ENCODE results near the gene FAAP24.
"Not testable (repeated sequence)": the region's sequence is repeated elsewhere in the genome, so short reads cannot be mapped to it uniquely, and the experiment has no call there.

The FAAP24 gene

GRCh38 chr19:32997716-32998355, 25.8 kb downstream of the FAAP24 start:
- no peak for DNase-seq

GRCh38 chr19:32998722-32999121, 26.7 kb downstream of the FAAP24 start:
- no peak for DNase-seq

DNA sequence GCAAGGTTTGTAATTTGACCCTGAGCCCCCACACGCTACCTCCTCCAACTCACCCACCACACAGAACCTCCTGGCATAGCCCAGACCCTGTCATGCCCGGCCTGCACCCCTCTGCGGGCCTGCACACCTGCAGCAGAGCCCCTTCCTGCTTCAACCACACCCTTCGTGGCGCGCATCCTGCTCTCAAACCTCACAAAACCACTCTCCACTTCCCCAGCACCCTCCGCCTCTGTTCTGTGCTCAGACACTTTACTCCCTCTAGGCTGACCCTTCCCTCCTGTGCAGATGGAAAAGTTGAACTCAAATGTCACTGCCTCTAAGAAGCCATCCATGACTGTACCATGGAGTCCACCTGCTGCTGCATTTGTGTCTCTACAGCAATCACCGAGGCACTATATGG, 28.5 kb downstream of the FAAP24 start:
- DNase-seq = no peak

DNA sequence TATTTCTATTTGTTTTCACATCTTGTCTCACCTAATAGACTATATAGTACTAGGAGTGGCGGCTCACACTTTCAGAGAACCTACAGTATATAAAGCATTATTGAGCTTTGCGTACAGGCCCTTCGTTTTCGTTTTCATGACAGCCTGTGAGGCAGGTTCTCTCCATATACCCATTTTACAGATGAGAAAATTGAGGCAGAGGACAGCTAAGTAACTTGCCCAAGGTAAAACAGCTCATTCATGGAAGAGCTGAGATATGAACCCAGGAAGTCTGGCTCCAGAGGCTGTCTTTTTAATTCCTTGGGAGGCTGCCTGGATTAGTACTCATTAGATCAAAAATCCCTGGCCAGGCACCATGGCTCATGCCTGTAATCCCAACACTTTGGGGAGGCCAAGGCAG, 28.9 kb downstream of the FAAP24 start:
- no peak for DNase-seq

DNA sequence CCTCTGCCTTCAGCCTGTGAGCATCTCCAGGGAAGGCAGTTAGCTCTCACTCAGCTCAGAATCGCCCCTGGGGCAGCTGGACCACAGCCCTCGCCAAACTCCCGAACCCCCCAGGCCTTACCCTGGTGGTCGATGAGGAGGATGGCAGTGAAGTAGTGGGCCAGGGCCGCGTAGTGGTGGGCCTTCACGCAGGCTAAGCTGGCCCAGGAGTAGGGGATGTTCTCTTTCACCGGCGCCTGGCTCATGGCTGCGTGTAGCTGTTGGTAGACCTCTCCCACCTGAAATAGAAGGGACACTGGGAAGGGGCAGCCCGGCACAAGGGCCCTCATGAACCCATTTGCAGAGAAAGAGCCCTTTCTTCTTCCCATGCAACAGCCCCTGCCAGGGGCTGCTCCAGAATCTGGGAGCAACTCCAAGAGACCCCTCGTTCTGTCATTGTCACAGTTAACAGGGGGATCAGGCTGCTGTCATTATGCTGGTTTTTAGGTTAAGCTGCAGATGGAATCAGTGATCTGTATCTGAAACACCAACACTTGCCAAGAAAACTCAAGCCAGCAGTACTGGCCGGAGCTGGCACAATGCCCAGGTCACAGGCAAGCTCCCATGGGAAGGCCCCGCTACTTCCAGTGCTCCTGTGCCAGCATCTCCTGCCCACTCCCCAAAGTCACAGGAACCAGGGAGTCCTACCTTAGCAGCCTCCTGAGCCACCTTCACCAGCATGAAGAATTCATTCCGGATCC, 30.3 kb downstream of the FAAP24 start:
- peak in 43 of 58 donors; percentile 0 to 55 (median 7) for DNase-seq

- DNase-seq = not testable (repeated sequence)
These were observed 31.5 kb downstream of the FAAP24 start for GRCh38 chr19:33003424-33004024.

GRCh38 chr19:33005440-33005839, 33.4 kb downstream of the FAAP24 start:
- no peak for DNase-seq

- DNase-seq = no peak
These were observed 36.7 kb downstream of the FAAP24 start for GRCh38 chr19:33008738-33009137.

GRCh38 chr19:33010891-33011290, 38.8 kb downstream of the FAAP24 start:
- DNase-seq = not testable (repeated sequence)

- no peak for DNase-seq
These were observed 50.6 kb downstream of the FAAP24 start for GRCh38 chr19:33022472-33023116.

DNA sequence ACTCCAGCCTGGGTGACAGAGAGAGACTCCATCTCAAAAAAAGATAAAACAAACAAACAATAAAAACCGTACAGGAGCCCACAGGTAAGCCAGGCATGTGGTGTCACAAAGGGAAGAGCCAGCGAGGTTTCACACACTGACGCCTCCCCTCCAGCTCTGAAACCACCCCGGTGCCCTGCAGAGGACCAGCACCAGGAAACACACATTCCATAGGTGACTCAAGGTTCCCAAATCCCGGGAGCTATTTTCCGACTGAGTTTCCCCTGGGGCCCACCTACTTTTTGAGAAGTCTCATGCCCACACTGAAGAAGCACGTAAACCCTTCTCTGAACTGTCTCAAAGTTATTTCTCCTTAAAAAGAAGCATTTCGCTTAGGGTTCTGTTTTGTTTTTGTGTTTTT, 52.4 kb downstream of the FAAP24 start:
- DNase-seq = no peak

GRCh38 chr19:33025468-33026238, 53.6 kb downstream of the FAAP24 start:
- DNase-seq = not testable (repeated sequence)

DNA sequence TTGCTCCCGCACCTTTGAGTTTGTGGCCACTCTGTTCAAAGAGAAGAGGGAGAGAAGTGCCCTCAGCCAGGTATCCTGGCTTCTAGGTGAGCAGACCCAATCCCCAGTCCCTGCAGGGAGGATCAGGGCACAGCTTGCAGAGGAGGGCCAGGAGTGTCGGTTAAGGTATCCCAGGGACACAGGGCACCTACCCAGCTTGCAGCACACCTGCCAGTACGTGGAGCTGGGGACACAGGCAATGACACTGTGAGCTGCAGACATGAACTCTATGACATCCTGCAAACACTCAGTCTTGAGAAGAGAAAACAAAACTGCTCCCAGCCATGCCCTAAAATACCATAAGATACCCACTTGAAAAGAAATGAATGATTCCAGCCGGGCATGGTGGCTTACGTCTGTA, 54.6 kb downstream of the FAAP24 start:
- DNase-seq = not testable (repeated sequence)

All from anterior cingulate cortex (tissue), 58 donors.